Measurements from ENCODE around the gene BTRC.

- TF ChIP-seq CTCF (IDR thresholded peaks at IDR 0.05; ENCODE audit: extremely low read depth in 1 of 2, insufficient read depth in 1 of 2, low read depth in 1 of 2, low read length in 2 of 2) (no peak), POLR2AphosphoS5 (IDR thresholded peaks at IDR 0.05; ENCODE audit: insufficient read depth, low read depth, low read length) (no peak), MAX (IDR thresholded peaks at IDR 0.05; ENCODE audit: insufficient read depth, insufficient read length) (no peak), EZH2 (IDR thresholded peaks at IDR 0.05; ENCODE audit: borderline replicate concordance, low read depth, low read length, severe bottlenecking) (no peak), MYC (IDR thresholded peaks at IDR 0.05; ENCODE audit: low read depth, low read length) (no peak), POLR2A (IDR thresholded peaks at IDR 0.05; ENCODE audit: low read depth, low read length) (no peak)
Measured at GRCh38 chr10:101557541-101557940, 203.6 kb downstream of the BTRC start.
